Measurements from ENCODE around the gene PMEPA1.

PMEPA1 gene

GRCh38 chr20:57736738-57737347, 27.0 kb upstream of the PMEPA1 start:
- DNase-seq (ENCODE audit: low read depth, low spot score), result no peak

- no peak for DNase-seq (ENCODE audit: low read depth, low spot score)
Observed at GRCh38 chr20:57735831-57736737, 26.3 kb upstream of the PMEPA1 start.

GRCh38 chr20:57734754-57735153, 24.9 kb upstream of the PMEPA1 start:
- DNase-seq (ENCODE audit: low read depth, low spot score), result no peak

DNA sequence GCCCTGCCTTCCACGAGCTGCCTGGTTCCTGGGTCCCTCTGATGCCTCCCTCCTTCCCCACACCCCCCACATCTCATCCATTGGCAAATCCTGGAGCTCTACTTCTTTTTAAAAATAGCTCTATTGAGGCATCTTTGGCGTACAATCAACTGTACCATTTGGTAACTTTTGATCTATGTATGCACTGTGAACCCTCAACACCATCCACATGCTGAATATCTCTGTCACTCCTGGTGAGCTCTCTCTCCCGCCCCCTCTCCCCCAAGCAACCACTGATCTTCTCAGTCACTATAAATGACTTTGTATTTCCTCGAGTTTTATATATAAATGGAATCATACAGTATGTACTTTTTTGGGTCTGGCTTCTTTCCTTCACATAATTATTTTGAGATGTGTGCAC, 22.4 kb upstream of the PMEPA1 start:
- no peak for DNase-seq (ENCODE audit: low read depth, low spot score)

- no peak for DNase-seq (ENCODE audit: low read depth, low spot score)
Observed at GRCh38 chr20:57728762-57729161, 18.9 kb upstream of the PMEPA1 start.

- no peak for DNase-seq (ENCODE audit: low read depth, low spot score)
Observed at GRCh38 chr20:57727863-57728262, 18.0 kb upstream of the PMEPA1 start.

DNA sequence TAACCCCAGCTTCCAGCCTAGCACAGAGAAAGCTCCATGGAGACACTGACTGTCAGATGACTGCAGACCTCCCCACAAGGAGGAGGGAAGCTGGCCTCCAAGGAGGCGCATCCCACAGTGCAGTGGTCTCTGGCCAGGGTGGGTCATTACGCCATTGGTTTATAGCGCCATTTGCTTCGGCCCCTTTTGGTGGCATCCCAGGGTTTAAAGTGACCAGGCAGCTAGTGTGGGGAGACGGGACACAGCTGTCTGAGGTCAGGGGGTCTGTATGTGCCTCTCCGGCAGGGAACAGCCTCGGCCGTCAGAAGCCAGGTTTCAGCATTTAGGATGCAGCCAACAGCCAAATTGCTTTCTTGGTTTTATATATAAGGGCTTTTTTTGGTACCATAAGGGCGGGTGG, 15.8 kb upstream of the PMEPA1 start:
- no peak for DNase-seq (ENCODE audit: low read depth, low spot score)

DNA sequence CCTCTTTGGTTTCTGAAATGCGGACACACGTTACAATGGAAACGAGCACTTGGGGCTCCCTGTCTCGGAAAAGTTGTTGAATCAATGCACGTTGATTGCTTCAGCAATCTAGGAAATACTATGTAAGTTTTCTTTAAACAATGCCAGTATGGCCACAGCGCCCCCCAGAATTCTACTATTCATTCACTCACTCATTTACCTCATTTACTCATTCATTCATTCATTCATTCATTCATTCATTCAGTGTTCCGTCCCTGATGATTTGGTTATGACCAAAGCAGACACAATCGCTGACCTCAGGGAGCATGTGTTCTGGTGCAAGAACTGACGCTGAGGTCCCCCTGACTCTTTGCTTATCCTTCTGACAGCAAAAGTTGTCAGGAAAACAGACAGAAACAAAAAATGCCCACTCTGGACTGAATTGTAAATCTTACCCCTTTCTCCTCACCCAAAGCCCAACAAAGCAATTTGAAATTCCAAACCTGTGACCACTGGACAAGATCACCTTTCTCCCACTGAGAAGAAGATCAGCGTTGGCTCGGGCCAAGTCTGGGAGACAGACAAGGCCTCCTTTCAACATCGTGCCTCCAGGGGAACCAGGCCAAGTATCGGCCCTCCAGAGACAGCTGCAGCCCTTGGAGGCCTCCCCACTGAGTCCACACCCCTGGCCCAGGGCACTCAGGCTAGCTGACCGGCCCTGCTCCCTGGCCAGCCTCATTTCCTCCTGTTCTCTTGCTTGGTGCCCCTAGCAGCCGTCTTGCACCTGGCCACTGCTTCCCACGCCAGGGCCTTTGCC, 15.0 kb upstream of the PMEPA1 start:
- no peak for DNase-seq (ENCODE audit: low read depth, low spot score)

GRCh38 chr20:57723816-57724215, 14.0 kb upstream of the PMEPA1 start:
- no peak for DNase-seq (ENCODE audit: low read depth, low spot score)

DNA sequence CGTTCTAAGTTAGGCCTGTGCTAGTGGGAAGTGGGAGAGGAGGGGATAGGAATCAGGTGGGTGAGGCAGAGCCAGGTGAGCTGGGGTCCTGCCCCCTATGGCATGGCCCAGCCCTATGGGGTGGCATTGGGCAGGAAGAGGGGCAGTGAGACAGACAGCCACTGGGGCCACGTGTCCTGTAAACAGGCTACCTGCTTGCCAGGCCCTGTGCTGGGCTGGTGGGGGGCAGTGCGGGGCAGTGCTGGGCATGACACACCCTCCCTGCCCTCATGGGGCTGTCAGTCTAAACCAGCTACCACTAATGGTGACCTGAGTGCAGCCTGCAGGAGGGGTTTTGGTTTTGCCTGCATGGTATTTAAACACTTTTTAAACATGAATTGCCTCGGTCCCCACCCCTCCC, 10.1 kb upstream of the PMEPA1 start:
- DNase-seq (ENCODE audit: low read depth, low spot score), result no peak

DNA sequence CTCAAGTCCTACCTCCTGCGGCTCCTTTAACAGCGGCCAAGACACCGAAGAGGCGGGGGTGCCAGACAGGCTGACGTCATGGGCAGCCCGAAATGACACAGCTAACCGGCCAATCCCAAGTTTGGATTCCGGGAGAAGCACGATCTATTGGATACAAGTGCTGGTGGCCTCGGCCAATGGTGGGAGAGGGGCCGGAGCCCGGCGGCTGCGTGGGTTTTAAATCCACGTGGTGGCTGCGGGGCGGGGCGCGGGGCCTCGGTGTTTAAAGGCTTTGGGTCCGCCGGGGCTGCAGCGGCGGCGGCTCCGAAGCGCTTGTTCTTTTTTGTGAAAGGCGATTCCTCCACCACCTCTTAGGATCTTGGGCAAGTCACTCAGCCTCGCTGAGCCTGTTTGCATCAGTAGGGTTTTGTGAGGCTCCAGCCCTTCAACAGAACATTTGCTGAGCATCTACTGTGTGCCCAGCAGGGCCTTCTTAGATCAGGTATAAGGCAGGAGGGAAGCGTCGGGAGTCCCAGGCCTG, 8.7 kb upstream of the PMEPA1 start:
- peak; percentile 92 for DNase-seq (ENCODE audit: low read depth, low spot score)

- no peak for DNase-seq (ENCODE audit: low read depth, low spot score)
Observed at GRCh38 chr20:57717797-57718196, 8.0 kb upstream of the PMEPA1 start.

- DNase-seq (ENCODE audit: low read depth, low spot score), result no peak
Observed at GRCh38 chr20:57716901-57717300, 7.1 kb upstream of the PMEPA1 start.

DNA sequence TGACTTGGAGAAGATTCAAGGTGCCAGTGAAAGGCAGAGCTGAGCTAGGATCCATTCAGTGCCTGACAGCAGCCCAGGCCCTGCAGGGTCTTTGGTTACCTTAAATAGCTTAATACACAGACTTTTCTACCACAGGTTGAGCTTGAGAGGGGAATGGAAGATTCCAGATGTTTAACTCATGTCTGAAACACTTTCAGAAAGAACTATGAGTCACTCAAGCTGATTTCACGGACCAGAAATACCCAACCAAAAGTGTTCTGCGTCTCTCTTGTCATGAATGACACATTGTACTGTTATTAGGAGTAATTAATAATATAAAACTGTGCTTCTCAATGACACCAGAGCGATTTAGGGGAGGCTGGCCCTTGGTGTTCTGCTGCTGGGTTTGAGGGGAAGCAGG, 6.4 kb upstream of the PMEPA1 start:
- DNase-seq (ENCODE audit: low read depth, low spot score), result no peak

DNA sequence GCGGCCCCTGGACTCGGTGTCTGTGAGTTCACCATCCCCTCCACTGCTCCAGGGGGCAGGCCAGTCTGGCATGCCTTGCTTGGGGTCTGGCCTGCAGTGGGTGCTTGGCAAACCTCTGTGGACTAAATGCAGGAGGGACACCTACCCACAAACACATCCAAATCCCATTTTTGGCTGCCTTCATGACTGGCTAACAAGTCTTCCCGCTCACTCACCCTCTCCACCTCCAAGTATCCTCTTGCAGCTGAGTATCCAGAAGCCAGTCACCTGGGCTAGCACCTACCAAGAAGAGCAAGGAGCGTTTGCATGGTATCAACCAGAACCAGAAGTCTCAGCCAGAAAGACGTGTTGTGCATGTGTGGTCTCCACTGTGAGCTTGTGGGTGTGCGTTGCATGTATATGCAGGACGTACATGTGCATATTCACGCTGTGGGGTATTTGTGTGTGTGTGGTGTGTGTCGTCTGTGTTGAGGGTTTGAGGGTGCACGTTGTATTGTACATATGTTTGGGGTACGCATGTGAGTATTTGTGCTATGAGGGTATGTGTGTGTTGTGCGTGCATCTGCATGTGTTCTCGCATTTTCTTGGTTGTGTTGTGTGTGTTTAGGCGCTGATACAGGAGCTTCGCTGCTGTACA, 5.6 kb upstream of the PMEPA1 start:
- DNase-seq (ENCODE audit: low read depth, low spot score), result no peak

- no peak for DNase-seq (ENCODE audit: low read depth, low spot score)
Observed at GRCh38 chr20:57714409-57715267, 4.8 kb upstream of the PMEPA1 start.

DNA sequence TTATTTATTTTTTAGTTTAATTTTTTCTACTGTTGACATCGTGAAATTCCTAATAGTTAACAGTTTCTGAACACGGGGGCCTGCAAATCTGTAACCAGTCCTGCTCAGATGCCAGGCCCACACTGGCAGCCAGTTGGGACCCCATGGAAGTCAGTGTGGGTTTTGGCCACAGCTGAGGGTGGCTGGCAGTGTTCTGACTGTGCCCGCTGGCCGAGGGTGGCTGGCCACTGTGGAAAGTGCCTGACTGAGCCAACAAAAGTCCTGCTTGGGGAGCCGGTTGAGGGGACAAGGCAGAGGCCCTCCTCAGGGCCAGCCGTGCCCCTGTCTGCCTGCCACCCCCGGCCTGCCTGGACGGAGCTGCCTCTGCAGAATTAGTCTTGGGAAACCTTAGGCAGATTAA, 4.1 kb upstream of the PMEPA1 start:
- no peak for DNase-seq (ENCODE audit: low read depth, low spot score)

GRCh38 chr20:57713505-57713903, 3.7 kb upstream of the PMEPA1 start:
- no peak for DNase-seq (ENCODE audit: low read depth, low spot score)

GRCh38 chr20:57712851-57713504, 3.2 kb upstream of the PMEPA1 start:
- no peak for DNase-seq (ENCODE audit: low read depth, low spot score)

GRCh38 chr20:57712341-57712740, 2.5 kb upstream of the PMEPA1 start:
- no peak for DNase-seq (ENCODE audit: low read depth, low spot score)

Measured in brain pericyte (primary cell).